Stomach (tissue), 9 donors: Measurements from ENCODE around the gene ZNF609. TPM values are rescaled to one million over a fixed set of nuclear protein-coding genes. Genes with fewer than 3 reads are reported as not detected.

Experiments used
- DNase-seq, 2 donors: peaks; one replicate each; pipeline versions ENCODE4 v3.0.0 to v3.0.0-alpha.2; 2013 to 2019
- H3K27ac ChIP-seq, 5 donors: fragments of 200-600 bp in 4 of 5; sonication (generic) in 4 of 5; one replicate each; pipeline ENCODE4 v1.5.1; 2013 to 2019; ENCODE audit warnings: mild to moderate bottlenecking in 1 of 5, moderate library complexity in 1 of 5
- H3K27me3 ChIP-seq, 3 donors: fragments of 200-600 bp; sonication (generic); one replicate each; pipeline ENCODE4 v1.5.1; 2017 to 2019; ENCODE audit warnings: mixed run types in 1 of 3
- H3K36me3 ChIP-seq, 4 donors: fragments of 200-600 bp; sonication (generic); 1 replicate in 3 of 4; 2 replicates in 1 of 4; pipeline ENCODE4 v1.5.1; 2016 to 2019
- H3K4me1 ChIP-seq, 4 donors: fragments of 200-600 bp; sonication (generic); one replicate each; pipeline ENCODE4 v1.5.1; 2016 to 2019
- H3K4me3 ChIP-seq, 4 donors: fragments of 200-600 bp; sonication (generic) in 3 of 4; one replicate each; pipeline ENCODE4 v1.5.1; 2016 to 2019; ENCODE audit warnings: mild to moderate bottlenecking in 1 of 4
- H3K9me3 ChIP-seq, 4 donors: fragments of 200-600 bp; sonication (generic); one replicate each; pipeline ENCODE4 v1.5.1; 2016 to 2019
- CTCF ChIP-seq, 7 experiments: fragments of 450-650 bp in 4 of 7; fragments of 200-600 bp in 3 of 7; sonication (generic) in 3 of 7; IDR thresholded peaks; one replicate each; pipeline ENCODE4 v1.5.1; 2016 to 2019; ENCODE audit warnings: antibody characterized with exemption in 7 of 7, control low read depth in 2 of 7, mild to moderate bottlenecking in 1 of 7
- EP300 ChIP-seq: sonication (generic); formaldehyde crosslinking; IDR thresholded peaks from one replicate; pipeline ENCODE4 v1.6.1; 2017; ENCODE audit warnings: antibody characterized with exemption
- POLR2A ChIP-seq, 4 donors: fragments of 450-650 bp; IDR thresholded peaks; one replicate each; pipeline ENCODE4 v1.6.1; 2016; ENCODE audit warnings: antibody characterized with exemption in 4 of 4, control low read depth in 2 of 4, mild to moderate bottlenecking in 1 of 4, moderate library complexity in 1 of 4
- POLR2AphosphoS5 ChIP-seq, 3 donors: sonication (generic); formaldehyde crosslinking; IDR thresholded peaks; one replicate each; pipeline ENCODE4 v1.6.1; 2016; ENCODE audit warnings: antibody characterized with exemption in 3 of 3
- WGBS, 5 donors: extraction: QIAGEN DNeasy Blood & Tissue Kit in 3 of 5; methylation state at CpG; one replicate each; pipeline versions ENCODE4 v1.1.5 to v1.1.7; 2013 to 2018; 5-methylcytosine and 5-hydroxymethylcytosine counted together
- intact Hi-C: fragments of 100-400 bp; cut with DNase I; formaldehyde crosslinking; loops from one replicate; pipeline ENCODE4 v1.15.1; 2023; ENCODE audit warnings: low total_unique reads
- polyA plus RNA-seq, 3 donors: library from polyadenylated mRNA; stranded (reverse); fragments of 200-250 nt; gene quantifications; one replicate each; pipeline ENCODE4 v1.2.3, GENCODE V29; 2013
- total RNA-seq, 5 donors: library from RNA; depleted of rRNA; stranded (reverse); fragments of >200 nt; gene quantifications; one replicate each; pipeline versions ENCODE4 v1.1.0 to v1.2.3, GENCODE V29; 2014 to 2016
- donor health status: healthy with polysubstance abuse.
- donor health status: Bipolar disorder and iron deficiency.
- donor health status: healthy.

ZNF609 gene
- total and polyA plus RNA-seq, 8 donors, result 2.7 to 64.7 (median 27.0) TPM

- no peak for DNase-seq
- 75 to 82% (median 78%) methylated on average over 8 of the region's 8 CpGs for WGBS, 5 donors
- H3K27ac ChIP-seq, result no peak overlapping the region
- TF ChIP-seq EP300 (no peak), POLR2AphosphoS5 (IDR thresholded peaks at IDR 0.05) (no peak), POLR2A (IDR thresholded peaks at IDR 0.05) (no peak), CTCF (IDR thresholded peaks at IDR 0.05) (no peak)
- no peak overlapping the region for H3K4me3 ChIP-seq
- H3K4me1 ChIP-seq, result peaks cover 11 to 29% (median 16%) of the 10 kb centered on the region in 4 donors
- intact Hi-C loops, result no loop called here
- H3K9me3 ChIP-seq, result no peaks in the 10 kb centered on the region
- H3K27me3 ChIP-seq, result no peaks in the 10 kb centered on the region
- peaks cover 0 to 9% (median 5%) of the 10 kb centered on the region in 4 donors for H3K36me3 ChIP-seq
Measured at GRCh38 chr15:64525828-64526530, 65.6 kb downstream of the ZNF609 start.

GRCh38 chr15:64527263-64527984 lies 67.0 kb downstream of the ZNF609 start:
- no peak for DNase-seq
- TF ChIP-seq POLR2A (IDR thresholded peaks at IDR 0.05), result no peak
- no peak for TF ChIP-seq CTCF (IDR thresholded peaks at IDR 0.05)
- no peak for TF ChIP-seq EP300
- TF ChIP-seq POLR2AphosphoS5 (IDR thresholded peaks at IDR 0.05), result no peak
- Histone ChIP-seq H3K27me3 (no peaks in the 10 kb centered on the region), H3K36me3 (peaks cover 0 to 9% (median 5%) of the 10 kb centered on the region in 4 donors), H3K4me3 (no peak overlapping the region), H3K9me3 (no peaks in the 10 kb centered on the region), H3K27ac (no peak overlapping the region), H3K4me1 (peaks cover 0 to 15% (median 3%) of the 10 kb centered on the region in 4 donors)
- intact Hi-C loops, result no loop called here
- 72 to 88% (median 78%) methylated on average over 4 of the region's 4 CpGs for WGBS, 5 donors

- peaks cover 0 to 9% (median 5%) of the 10 kb centered on the region in 4 donors for H3K36me3 ChIP-seq
- 94 to 98% (median 96%) methylated on average over 8 to 10 of the region's 10 CpGs for WGBS, 5 donors
- intact Hi-C loops, result no loop called here
- H3K27ac ChIP-seq, result no peak overlapping the region
- no peaks in the 10 kb centered on the region for H3K9me3 ChIP-seq
- no peaks in the 10 kb centered on the region for H3K27me3 ChIP-seq
- DNase-seq, result no peak
- TF ChIP-seq POLR2A (IDR thresholded peaks at IDR 0.05) (no peak), POLR2AphosphoS5 (IDR thresholded peaks at IDR 0.05) (no peak), CTCF (IDR thresholded peaks at IDR 0.05) (no peak), EP300 (no peak)
- H3K4me3 ChIP-seq, result no peak overlapping the region
- H3K4me1 ChIP-seq, result peaks cover 0 to 5% (median 2%) of the 10 kb centered on the region in 4 donors
Measured at GRCh38 chr15:64528871-64529270, 68.5 kb downstream of the ZNF609 start.

GRCh38 chr15:64530472-64530871 lies 70.1 kb downstream of the ZNF609 start:
- Histone ChIP-seq H3K27ac (no peak overlapping the region), H3K4me3 (no peak overlapping the region), H3K4me1 (peaks cover 0 to 11% (median 6%) of the 10 kb centered on the region in 4 donors), H3K36me3 (peaks cover 0 to 15% (median 5%) of the 10 kb centered on the region in 4 donors), H3K9me3 (no peaks in the 10 kb centered on the region), H3K27me3 (no peaks in the 10 kb centered on the region)
- WGBS, 5 donors, result 32 to 45% (median 33%) methylated on average over 1 of the region's 1 CpG
- DNase-seq, result no peak
- intact Hi-C loops, result no loop called here
- no peak for TF ChIP-seq EP300
- TF ChIP-seq POLR2A (IDR thresholded peaks at IDR 0.05), result no peak
